K562 (cell line): ENCODE data around the gene REM2. TPM values are rescaled to one million over a fixed set of nuclear protein-coding genes. Genes with fewer than 3 reads are reported as not detected.

Source experiments
- ATAC-seq: fragments of 200-7000 bp; cut with Tn5 transposase; 3 replicates; pipeline ENCODE4 v1.9.1; 2020; ENCODE audit warnings: moderate library complexity
- BruUV-seq: library from RNA; stranded (reverse); fragments of 400-500 nt; replicated peaks from 2 replicates; lab custom pipeline; 2021; lab: Mats Ljungman, UMichigan
- CTCF ChIA-PET: fragments of 300-600 bp; formaldehyde crosslinking; extraction: SDS; loops from one replicate; lab custom pipeline; 2021; ENCODE audit warnings: low intra/inter-chr PET ratio; lab: Yijun Ruan, JAX
- POLR2A ChIA-PET: fragments of 300-600, 350-650 bp; sonication (Branson Sonifier 250); formaldehyde crosslinking; extraction: SDS; loops from one replicate; lab custom pipeline; 2021; ENCODE audit warnings: antibody characterized with exemption, inconsistent platforms; lab: Yijun Ruan, JAX
- DNase-seq, 4 experiments: peaks; one replicate each; pipeline versions ENCODE4 v3.0.0 to v3.0.0-alpha.2; 2011 to 2018; ENCODE audit warnings: low spot score in 3 of 4, mixed read lengths in 3 of 4; ENCODE audit errors: extremely low read depth in 1 of 4
- FAIRE-seq: peaks from 2 replicates; lab custom pipeline; 2011; peaks lifted over from hg19 to GRCh38; lab: Jason Lieb, UNC
- H2AFZ ChIP-seq: 2 replicates; pipeline ENCODE4 v1.6.0; 2011; ENCODE audit warnings: low read depth, low read length, control low read depth, inconsistent platforms
- H3K27ac ChIP-seq: fragments of 200-600 bp; 3 replicates; pipeline ENCODE4 v1.8.0; 2011; ENCODE audit warnings: low read depth, mild to moderate bottlenecking, control low read depth, inconsistent platforms, low read length, moderate library complexity, mixed read lengths; ENCODE audit errors: extremely low read depth
- H3K27me3 ChIP-seq, 2 experiments: fragments of 300-600 bp in 1 of 2; 2 replicates in 1 of 2; 3 replicates in 1 of 2; pipeline versions ENCODE4 v1.6.0 to v1.8.0; 2011; ENCODE audit warnings: inconsistent platforms in 2 of 2, low read length in 2 of 2, mild to moderate bottlenecking in 1 of 2, mixed read lengths in 1 of 2, moderate library complexity in 1 of 2; ENCODE audit not compliant: control insufficient read depth in 2 of 2, insufficient read depth in 2 of 2
- H3K36me3 ChIP-seq: fragments of 300-600 bp; 3 replicates; pipeline ENCODE4 v1.8.0; 2011; ENCODE audit warnings: mild to moderate bottlenecking, low read length, inconsistent platforms; ENCODE audit not compliant: control insufficient read depth, insufficient read depth
- H3K4me1 ChIP-seq, 2 experiments: fragments of 200-600 bp in 1 of 2; replicated peaks in 1 of 2; 2 replicates in 1 of 2; 3 replicates in 1 of 2; pipeline versions ENCODE4 v1.5.1 to v1.8.0; 2011; ENCODE audit warnings: inconsistent platforms in 2 of 2, low read length in 2 of 2, mild to moderate bottlenecking in 1 of 2, mixed read lengths in 1 of 2, moderate library complexity in 1 of 2; ENCODE audit not compliant: control insufficient read depth in 2 of 2, insufficient read depth in 2 of 2
- H3K4me2 ChIP-seq: 2 replicates; pipeline ENCODE4 v1.6.1; 2011; ENCODE audit warnings: low read length, control low read depth, inconsistent platforms, mixed read lengths; ENCODE audit not compliant: insufficient read depth
- H3K4me3 ChIP-seq: fragments of 200-600 bp; sonication (generic), shearing (Covaris generic); 2 replicates; pipeline ENCODE4 v1.5.1; 2016; ENCODE audit warnings: control low read depth, inconsistent platforms
- H3K79me2 ChIP-seq: fragments of 200-600 bp; 3 replicates; pipeline ENCODE4 v1.8.0; 2011; ENCODE audit warnings: low read length, inconsistent platforms; ENCODE audit not compliant: control insufficient read depth, insufficient read depth
- H3K9ac ChIP-seq, 2 experiments: 2 replicates each; pipeline versions ENCODE4 v1.6.0 to v1.6.1; 2011; ENCODE audit warnings: low read depth in 2 of 2, low read length in 2 of 2, control low read depth in 1 of 2, inconsistent platforms in 1 of 2, mild to moderate bottlenecking in 1 of 2, mixed read lengths in 1 of 2; ENCODE audit not compliant: insufficient read depth in 1 of 2
- H3K9me1 ChIP-seq: one replicate; pipeline ENCODE4 v1.6.0; 2011; ENCODE audit warnings: inconsistent platforms, mild to moderate bottlenecking, low read length, moderate library complexity; ENCODE audit not compliant: control insufficient read depth, insufficient read depth
- H3K9me3 ChIP-seq: replicated peaks from 2 replicates; pipeline ENCODE4 v1.5.1; 2011; ENCODE audit warnings: low read depth, low read length, inconsistent platforms; ENCODE audit not compliant: control insufficient read depth, insufficient read depth
- H4K20me1 ChIP-seq: replicated peaks from 2 replicates; pipeline ENCODE4 v1.6.1; 2011; ENCODE audit warnings: low read length, inconsistent platforms, mixed read lengths; ENCODE audit not compliant: control insufficient read depth, insufficient read depth
- E2F3 ChIP-seq: fragments of 250-450 bp; sonication (Bioruptor Pico); IDR thresholded peaks from 2 replicates; pipeline ENCODE4 v1.4.0; 2020; ENCODE audit warnings: mild to moderate bottlenecking
- FOXJ2 ChIP-seq: fragments of 200-800 bp; sonication (Bioruptor generic); IDR thresholded peaks from 2 replicates; pipeline ENCODE4 v1.6.1; 2016; ENCODE audit warnings: missing genetic modification characterization, missing compliant biosample characterization
- HES1 ChIP-seq: fragments of 450-650 bp; IDR thresholded peaks from 2 replicates; pipeline ENCODE4 v1.6.1; 2016; ENCODE audit warnings: low read depth, mild to moderate bottlenecking, moderate library complexity
- HMGXB4 ChIP-seq: sonication (generic); formaldehyde crosslinking; IDR thresholded peaks from 2 replicates; pipeline ENCODE4 v1.8.1; 2023; ENCODE audit warnings: mild to moderate bottlenecking, missing genetic modification reagents
- MYNN ChIP-seq, 2 experiments: sonication (generic); formaldehyde crosslinking in 1 of 2; IDR thresholded peaks; 2 replicates each; pipeline versions ENCODE4 v1.5.0 to v1.6.1; 2016 to 2020; ENCODE audit warnings: antibody characterized with exemption in 1 of 2, missing genetic modification reagents in 1 of 2
- NFE2 ChIP-seq: IDR thresholded peaks from 2 replicates; pipeline ENCODE4 v1.6.1; 2014; ENCODE audit warnings: antibody characterized with exemption, low read depth
- NFRKB ChIP-seq: fragments of 450-650 bp; IDR thresholded peaks from 2 replicates; pipeline ENCODE4 v1.6.1; 2016; ENCODE audit warnings: low read depth
- NR2C2 ChIP-seq, 2 experiments: fragments of 200-800 bp in 1 of 2; sonication (Bioruptor generic) in 1 of 2; sonication (generic) in 1 of 2; formaldehyde crosslinking in 1 of 2; IDR thresholded peaks; 2 replicates each; pipeline versions ENCODE4 v1.6.1 to v1.8.0; 2016 to 2022; ENCODE audit warnings: mild to moderate bottlenecking in 1 of 2, missing compliant biosample characterization in 1 of 2, missing genetic modification characterization in 1 of 2, missing genetic modification reagents in 1 of 2
- PCBP1 ChIP-seq: fragments of 200-400 bp; formaldehyde crosslinking; IDR thresholded peaks from 2 replicates; pipeline ENCODE4 v1.6.1; 2018; ENCODE audit warnings: mild to moderate bottlenecking, low read depth, low read length; ENCODE audit not compliant: poor library complexity, severe bottlenecking
- RCOR1 ChIP-seq, 2 experiments: IDR thresholded peaks; 2 replicates each; pipeline ENCODE4 v1.6.1; 2012; ENCODE audit warnings: low read depth in 2 of 2, low read length in 2 of 2, borderline replicate concordance in 1 of 2, improper control_type of control experiment in 1 of 2
- SMARCA4 ChIP-seq: fragments of 450-650 bp; IDR thresholded peaks from 2 replicates; pipeline ENCODE4 v1.6.1; 2016
- SRF ChIP-seq, 2 experiments: fragments of 250-450, 450-650 bp in 1 of 2; sonication (Bioruptor Pico) in 1 of 2; sonication (generic) in 1 of 2; formaldehyde crosslinking; IDR thresholded peaks; 2 replicates each; pipeline versions ENCODE4 v1.5.0 to v1.5.1; 2020 to 2022; ENCODE audit warnings: mild to moderate bottlenecking in 1 of 2, missing genetic modification reagents in 1 of 2
- ZNF12 ChIP-seq: sonication (generic); formaldehyde crosslinking; IDR thresholded peaks from 2 replicates; pipeline ENCODE4 v1.4.0; 2020; ENCODE audit warnings: mild to moderate bottlenecking, missing genetic modification reagents
- ZNF311 ChIP-seq: fragments of 250-450 bp; sonication (Bioruptor Pico); IDR thresholded peaks from 2 replicates; pipeline ENCODE4 v1.4.0; 2020; ENCODE audit warnings: mild to moderate bottlenecking, moderate library complexity
- ZNF398 ChIP-seq: fragments of 250-450 bp; sonication (Bioruptor Pico); IDR thresholded peaks from 2 replicates; pipeline ENCODE4 v1.8.0; 2021; ENCODE audit warnings: moderate library complexity, mild to moderate bottlenecking, inconsistent platforms
- ZNF586 ChIP-seq: fragments of 450-650 bp; formaldehyde crosslinking; conservative IDR thresholded peaks from 2 replicates; pipeline ENCODE4 v1.4.0; 2020; ENCODE audit warnings: mild to moderate bottlenecking, moderate library complexity
- ZZZ3 ChIP-seq: fragments of 450-650 bp; IDR thresholded peaks from 2 replicates; pipeline ENCODE4 v1.6.1; 2016; ENCODE audit warnings: antibody characterized with exemption, mild to moderate bottlenecking, moderate library complexity
- WGBS: fragments of 100-300 bp; shearing (Covaris generic); methylation state at CpG from one replicate; pipeline ENCODE4 v1.1.6; 2016; ENCODE audit warnings: low coverage, mixed read lengths; ENCODE audit not compliant: insufficient coverage; ENCODE audit errors: missing lambda C conversion rate; 5-methylcytosine and 5-hydroxymethylcytosine counted together
- in situ Hi-C: fragments of 300-500 bp; cut with MboI; formaldehyde crosslinking; loops from 4 replicates; pipeline ENCODE4 v1.15.0; 2018; ENCODE audit warnings: inconsistent platforms, mixed read lengths
- intact Hi-C: fragments of 100-400 bp; cut with micrococcal nuclease; formaldehyde crosslinking; loops from 2 replicates; pipeline ENCODE4 v1.14.2; 2022
- polyA plus RNA-seq, 8 experiments: library from polyadenylated mRNA; depleted of rRNA in 4 of 8; stranded (reverse) in 5 of 8; unstranded in 3 of 8; fragments of >200 nt; fragmentation: Nextera tagmentation in 2 of 8; fragmentation: Illumina TruSeq in 1 of 8; extraction: Ambion mirVana in 2 of 8; extraction: Trizol in 1 of 8; gene quantifications; 2 replicates each; pipeline versions ENCODE4 v1.2.1 to v1.2.3, GENCODE V29; 2011 to 2014; ENCODE audit warnings: inconsistent platforms in 1 of 8, missing spikeins in 1 of 8
- total RNA-seq, 7 experiments: library from RNA; depleted of rRNA in 6 of 7; stranded (reverse); fragments of >200 nt in 6 of 7; fragmentation: Illumina TruSeq in 2 of 7; extraction: Trizol in 2 of 7; gene quantifications; 2 replicates each; pipeline versions ENCODE4 v1.2.1 to v1.2.3, GENCODE V29; 2011 to 2021; ENCODE audit warnings: low replicate concordance in 1 of 7

REM2 gene
- total and polyA plus RNA-seq, 9 of the 15 experiments (the other 6 are each of a cell fraction or from before 2014, with no cell fraction given): 0.18 to 1.0 (median 0.38) TPM

DNA sequence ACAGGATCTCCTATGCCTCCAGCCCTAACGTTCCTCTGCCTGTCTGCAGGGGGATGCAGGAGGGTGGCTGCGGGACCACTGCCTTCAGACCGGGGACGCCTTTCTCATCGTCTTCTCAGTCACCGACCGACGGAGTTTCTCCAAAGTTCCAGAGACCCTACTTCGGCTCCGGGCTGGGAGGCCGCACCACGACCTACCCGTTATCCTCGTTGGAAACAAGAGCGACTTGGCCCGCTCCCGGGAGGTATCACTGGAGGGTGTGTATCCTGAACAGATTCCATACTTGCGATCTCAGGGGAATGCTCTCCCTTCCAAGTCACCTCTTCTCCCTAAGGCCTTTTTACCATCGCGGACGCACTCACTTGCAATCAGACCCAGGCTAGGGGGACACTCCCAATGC lies 3.0 kb downstream of the REM2 start:
- H3K4me3 ChIP-seq: no peak overlapping the region
- intact Hi-C loops: no loop called here
- H3K9me3 ChIP-seq: no peaks in the 10 kb centered on the region
- peak overlapping the region; percentile 87 for H3K4me2 ChIP-seq
- H3K9me1 ChIP-seq: no peaks in the 10 kb centered on the region
- POLR2A ChIA-PET: interaction anchor here (0.6 to 1.6 kb wide), 6 partner anchors 10 to 336 kb away, joined by 3 to 6 read pairs (median 4); no protein-coding TSS in a partner anchor
- no peak for ATAC-seq
- DNase-seq: no peak
- in situ Hi-C loops: no loop called here
- no peak overlapping the region for H3K27ac ChIP-seq
- H2AFZ ChIP-seq: peak overlapping the region; percentile 96
- H3K27me3 ChIP-seq: no peaks in the 10 kb centered on the region
- no peaks in the 10 kb centered on the region for H3K36me3 ChIP-seq
- peak overlapping the region in 1 of 2 experiments; percentile 91; a peak in 2 of 4 replicates for H3K9ac ChIP-seq
- peaks cover 14% of the 10 kb centered on the region for H3K79me2 ChIP-seq
- no peak for FAIRE-seq
- whole genome bisulfite sequencing: 92% methylated on average over 15 of the region's 21 CpGs
- H3K4me1 ChIP-seq: peaks cover 26 to 40% of the 10 kb centered on the region in 2 experiments
- CTCF ChIA-PET: interaction anchor here (0.5 kb wide), 1 partner anchor 329 kb away, joined by 3 read pairs; no protein-coding TSS in a partner anchor
- H4K20me1 ChIP-seq: no peaks in the 10 kb centered on the region
- TSS peak; percentile 65 for BruUV-seq
- TF ChIP-seq HMGXB4 (CRISPR knock-in tag) (no peak), PCBP1 (no peak), E2F3 (CRISPR knock-in tag) (no peak), NR2C2 (CRISPR knock-in tag; IDR thresholded peaks at IDR 0.05) (no peak), NR2C2 (tag; IDR thresholded peaks at IDR 0.05) (no peak), NFE2 (no peak), ZZZ3 (no peak), FOXJ2 (no peak), SRF (CRISPR knock-in tag; IDR thresholded peaks at IDR 0.05) (no peak), ZNF311 (CRISPR knock-in tag) (no peak), RCOR1 (IDR thresholded peaks at IDR 0.05; ENCODE audit: borderline replicate concordance in 1 of 2, low read depth in 2 of 2, low read length in 2 of 2) (no peak), ZNF586 (no peak), SMARCA4 (no peak), MYNN (IDR thresholded peaks at IDR 0.05) (no peak), MYNN (CRISPR knock-in tag; IDR thresholded peaks at IDR 0.05) (no peak), NFRKB (no peak), ZNF12 (CRISPR knock-in tag) (no peak), HES1 (no peak), ZNF398 (no peak)
